HG03108 (cell line): Measurements from ENCODE around the gene ARID1B.
A peak's percentile ranks its signal among the peaks of the same experiment; 100 is the strongest.

ENCODE experiments used
- ATAC-seq: cut with Tn5 transposase; IDR thresholded peaks from one replicate; pipeline ENCODE4 v1.9.1; 2021; ENCODE audit warnings: moderate library complexity; ENCODE audit not compliant: unreplicated experiment

ARID1B gene

DNA sequence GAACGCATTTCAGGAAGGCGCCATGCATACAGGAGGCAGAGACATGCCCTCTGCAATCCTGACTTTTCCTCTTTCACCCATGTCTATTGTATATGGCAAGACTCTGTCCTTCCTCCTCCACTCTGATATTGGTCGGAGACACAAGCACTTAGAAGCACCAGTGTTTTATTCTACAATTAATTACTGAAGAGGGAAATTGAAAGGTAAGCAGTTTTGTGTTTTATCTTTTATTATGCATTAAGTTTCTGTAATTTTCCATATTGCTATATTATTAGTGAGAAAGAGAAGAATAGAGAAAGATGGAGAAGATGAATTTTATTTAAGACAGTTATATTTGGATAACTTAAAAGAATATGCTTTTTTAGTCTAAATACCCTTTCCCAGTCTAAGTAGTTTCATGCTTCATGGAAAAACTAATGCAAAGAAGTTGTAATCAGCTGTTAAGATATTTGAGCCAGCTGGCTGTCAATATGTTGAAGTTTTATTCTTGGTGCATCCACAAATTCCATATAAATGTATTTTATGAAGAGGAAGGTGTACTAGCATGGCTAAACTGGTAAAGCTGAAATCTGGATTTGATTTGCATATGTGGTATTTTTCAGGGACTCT is 13.6 kb downstream of the ARID1B start:
- ATAC-seq: no peak

DNA sequence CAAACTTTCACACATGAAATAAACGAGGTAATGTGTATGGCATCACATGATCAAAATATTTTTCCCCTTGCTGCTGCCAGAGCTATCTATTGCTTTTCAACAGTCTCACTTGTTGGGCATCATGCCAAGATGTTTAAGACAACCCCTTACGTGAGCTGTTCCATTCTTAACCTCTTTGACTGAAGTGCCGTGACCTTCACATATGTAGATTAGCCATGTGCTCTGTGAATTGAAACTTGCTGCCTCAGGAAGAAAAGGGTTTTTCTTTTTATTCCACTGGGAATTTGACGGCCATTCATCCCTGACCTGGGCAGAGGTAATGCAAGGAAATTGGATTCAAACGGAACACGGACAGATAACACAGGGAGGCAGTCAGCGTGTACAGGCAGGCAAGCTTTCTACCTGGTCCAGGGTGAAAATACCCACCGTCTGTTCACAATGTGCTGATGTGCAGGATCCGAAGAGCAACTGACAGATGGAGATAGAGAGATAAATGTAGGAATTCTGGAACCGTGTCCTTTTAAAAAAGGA is 14.2 kb downstream of the ARID1B start:
- peak; percentile 62 for ATAC-seq

DNA sequence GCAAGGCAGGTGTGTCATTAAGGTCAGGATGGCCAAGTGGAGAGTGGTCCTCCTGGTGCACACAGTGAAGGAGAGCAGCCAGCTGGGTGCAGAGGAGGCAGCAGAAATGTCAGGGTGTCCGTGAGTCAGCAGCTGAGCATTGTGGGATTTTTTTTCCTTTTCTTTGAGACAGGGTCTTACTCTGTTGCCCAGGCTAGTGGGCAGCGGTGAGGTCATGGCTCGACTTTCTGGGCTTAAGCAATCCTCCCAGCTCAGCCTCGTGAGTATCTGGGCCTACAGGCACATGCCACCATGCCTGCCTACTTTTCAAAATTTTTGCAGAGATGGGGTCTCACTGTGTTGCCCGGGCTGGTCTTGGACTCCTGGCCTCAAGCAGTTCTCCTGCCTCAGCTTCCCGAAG is 16.0 kb downstream of the ARID1B start:
- no peak for ATAC-seq

DNA sequence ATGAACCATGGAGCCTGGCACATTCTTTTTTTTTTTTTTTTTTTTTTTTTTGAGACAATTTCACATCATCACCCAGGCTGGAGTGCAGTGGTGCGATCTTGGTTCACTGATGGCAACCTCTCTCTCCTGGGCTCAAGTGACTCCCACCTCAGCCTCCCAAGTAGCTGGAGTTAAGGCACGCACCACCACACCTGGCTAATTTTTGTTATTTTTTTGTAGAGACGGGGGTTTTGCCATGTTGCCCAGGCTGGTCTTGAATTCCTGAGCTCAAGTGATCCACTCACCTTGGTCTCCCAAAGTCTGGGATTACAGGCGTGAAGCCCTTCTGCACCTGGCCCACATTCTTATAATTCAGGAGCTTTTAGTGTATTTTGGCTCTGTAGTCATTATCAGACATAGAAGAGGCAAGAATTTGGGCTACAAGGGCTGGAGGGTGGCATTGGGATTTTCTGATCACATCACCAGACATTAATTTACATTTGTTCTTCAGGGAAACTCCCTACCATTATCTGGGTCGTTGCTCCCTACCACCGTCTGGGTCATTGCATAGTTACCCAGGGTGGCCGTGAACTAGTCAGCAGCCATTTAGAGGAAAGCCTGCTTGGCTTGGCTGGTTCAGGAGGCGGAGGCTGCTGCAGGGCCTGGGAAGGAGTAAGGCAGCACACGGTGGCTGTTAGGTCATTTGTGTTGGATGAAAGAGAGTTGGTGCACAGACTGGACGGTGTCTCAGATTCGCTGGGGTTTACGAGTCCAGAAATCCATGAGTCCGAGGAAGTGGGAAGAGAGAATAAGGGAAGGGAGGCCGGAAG is 17.6 kb downstream of the ARID1B start:
- peak; percentile 49 for ATAC-seq

DNA sequence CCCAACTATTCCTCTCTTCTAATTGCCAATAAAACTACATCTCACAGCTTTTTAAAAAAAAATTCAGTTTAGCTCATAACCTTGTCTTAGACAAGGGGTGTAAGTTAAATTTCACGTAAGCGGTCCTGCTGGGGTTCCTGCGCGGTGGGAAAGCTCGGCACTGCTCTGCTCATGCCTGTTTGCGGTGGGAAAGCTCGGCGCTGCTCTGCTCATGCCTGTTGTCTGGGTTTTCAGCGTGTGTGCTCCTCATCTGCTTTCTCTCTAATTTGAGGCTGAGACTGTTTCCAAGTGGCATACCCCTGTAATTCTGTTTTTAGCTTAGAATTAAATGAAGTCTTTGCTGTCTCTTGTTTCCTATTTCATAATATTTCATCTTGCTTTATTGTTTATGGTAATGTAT is 18.6 kb downstream of the ARID1B start:
- ATAC-seq: no peak

DNA sequence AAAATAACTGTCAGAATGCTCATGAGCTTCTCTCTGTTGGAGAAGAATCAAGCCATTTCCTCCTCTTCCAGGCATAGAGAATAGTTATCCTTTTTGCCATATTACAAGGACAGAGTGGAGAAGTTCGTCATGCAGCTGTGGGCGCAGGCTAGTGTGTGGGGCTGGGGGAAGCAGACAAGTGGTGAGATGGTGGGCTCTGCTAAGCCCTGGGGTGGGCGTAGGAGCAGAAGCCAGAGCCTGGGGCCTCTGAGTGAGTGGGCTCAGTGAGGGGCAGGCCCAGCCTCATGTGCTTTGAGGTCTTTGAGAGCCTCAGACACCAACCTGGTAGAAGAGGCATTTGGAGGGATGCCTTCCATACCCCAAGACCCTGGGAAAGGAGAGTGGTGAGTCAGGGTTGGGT is 19.4 kb downstream of the ARID1B start:
- no peak for ATAC-seq

DNA sequence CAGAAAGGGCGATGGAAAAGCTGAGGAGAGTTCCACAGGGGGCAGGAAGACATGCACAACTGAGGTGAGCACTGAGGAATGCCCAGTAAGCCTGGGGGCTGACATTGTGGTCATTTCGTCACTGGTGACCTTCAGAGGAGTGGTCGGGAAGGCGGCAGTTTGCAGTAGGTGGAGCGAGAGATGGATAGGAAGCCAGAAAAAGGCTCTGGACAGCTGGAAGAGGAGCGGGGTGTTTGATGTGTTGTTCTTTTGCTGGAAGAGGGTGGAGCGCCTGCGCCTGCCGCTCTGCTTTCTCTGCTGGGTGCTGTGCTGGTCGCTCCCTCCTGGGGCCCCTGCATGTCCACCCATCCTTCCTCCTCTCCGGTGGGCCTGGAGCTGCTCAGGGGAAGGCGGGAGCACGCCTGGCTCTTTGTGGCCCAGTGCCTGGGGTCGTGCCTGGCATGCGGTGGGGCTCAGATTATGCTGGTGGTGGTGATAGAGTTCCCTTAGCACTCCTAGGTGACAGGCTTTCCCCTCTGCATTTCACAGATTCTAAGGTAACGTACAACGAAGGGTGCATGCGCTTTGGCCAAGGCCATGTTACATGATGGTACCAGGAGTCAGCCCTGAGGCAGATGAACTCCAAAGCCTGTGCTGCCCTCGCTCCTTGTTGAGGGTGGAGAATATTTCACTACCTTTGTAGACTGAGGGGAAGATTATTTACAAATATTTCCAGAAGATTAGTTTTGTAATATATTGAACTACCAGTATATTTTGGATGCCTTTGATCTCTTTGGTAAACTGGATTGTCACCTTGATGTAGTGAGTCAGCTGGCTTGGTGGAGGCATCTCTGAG is 20.9 kb downstream of the ARID1B start:
- no peak for ATAC-seq

DNA sequence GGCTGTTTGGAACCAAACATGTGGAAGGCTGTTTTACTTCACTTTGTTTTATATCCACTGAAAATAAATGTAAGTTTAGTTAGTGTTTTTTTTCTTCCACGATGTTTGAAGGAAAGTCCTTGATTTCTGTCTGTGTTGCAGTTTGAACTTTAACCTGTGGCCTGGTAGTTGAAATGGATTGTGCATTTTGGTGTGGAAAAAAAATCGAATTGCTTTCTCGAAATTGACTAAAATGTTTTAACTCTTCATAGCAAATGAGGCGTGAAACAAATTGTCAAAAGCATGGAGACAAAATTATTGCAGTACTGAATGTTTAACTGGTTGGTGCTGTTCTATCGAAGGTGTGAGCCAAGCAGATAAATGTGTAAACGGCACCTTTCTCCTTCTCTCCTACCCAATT is 24.5 kb downstream of the ARID1B start:
- no peak for ATAC-seq

DNA sequence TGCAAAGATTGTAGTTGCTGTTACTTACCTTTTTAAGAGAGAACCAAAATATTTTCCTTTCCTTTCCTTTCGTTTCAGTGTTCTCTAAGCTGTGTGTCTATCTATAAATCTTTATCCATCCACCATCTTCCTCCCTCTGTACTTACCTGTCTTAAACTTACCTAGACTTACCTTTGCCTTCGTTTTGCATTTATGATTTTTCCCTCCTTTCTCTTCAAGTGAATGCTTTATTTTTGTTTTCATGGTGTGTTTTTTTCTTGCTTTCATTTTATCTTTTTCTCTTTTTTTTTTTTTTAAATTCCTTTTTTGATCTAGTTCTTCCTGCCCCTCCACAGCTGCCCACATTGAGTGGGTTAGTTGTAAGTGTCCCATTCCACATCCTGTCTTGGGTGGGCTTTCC is 26.2 kb downstream of the ARID1B start:
- no peak for ATAC-seq

DNA sequence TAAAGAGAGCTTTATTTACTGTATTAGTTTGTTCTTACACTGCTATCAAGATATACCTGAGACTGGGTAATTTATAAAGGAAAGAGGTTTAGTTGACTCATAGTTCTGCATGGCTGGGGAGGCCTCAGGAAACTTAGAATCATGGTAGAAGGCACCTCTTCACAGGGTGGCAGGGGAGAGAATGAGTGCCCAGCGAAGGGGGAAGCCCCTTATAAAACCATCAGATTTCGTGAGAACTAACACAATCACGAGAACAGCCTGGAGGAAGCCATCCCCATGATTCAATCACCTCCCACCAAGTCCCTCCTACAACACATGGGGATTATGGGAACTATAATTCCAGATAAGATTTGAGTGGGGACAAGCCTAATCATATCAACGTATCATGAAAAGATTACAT is 27.2 kb downstream of the ARID1B start:
- ATAC-seq: no peak

DNA sequence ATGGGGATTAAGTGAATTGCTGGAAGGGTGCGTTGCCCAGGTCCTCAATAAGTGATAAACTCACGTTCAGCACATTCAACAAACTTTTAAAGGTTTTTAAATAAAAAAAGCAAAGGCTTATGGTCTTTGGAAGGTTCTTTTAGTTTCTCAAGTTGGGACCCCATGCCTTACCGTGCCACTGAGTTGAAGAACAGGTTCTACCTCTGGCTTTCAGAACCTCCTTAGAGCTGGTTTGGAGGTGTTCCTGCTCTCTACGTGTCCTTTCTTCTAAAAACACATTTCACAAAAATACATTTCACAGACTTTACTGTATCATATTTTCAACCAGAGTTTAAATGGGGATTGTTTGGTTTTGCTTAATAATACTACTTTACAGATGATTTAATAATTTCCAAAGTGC is 29.0 kb downstream of the ARID1B start:
- no peak for ATAC-seq

DNA sequence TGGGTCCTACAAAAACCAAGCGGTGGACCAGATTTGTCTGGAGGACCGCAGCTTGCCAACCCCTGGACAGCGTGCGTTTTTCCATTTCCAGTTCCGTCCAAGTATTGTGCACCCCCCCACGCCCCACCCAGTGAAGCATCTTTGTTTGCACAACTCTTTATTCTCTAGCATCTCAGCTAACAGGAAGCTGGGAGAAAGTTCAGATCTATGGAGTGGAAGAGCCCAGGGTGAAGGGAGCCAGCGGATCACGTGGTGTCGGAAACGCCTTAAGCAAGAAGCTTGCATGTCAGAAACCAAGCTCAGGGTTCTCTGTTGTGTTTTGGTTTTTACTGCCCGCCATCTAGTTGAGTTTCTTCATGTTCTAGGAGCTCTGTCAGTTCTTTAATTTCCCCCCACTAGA is 29.9 kb downstream of the ARID1B start:
- no peak for ATAC-seq

DNA sequence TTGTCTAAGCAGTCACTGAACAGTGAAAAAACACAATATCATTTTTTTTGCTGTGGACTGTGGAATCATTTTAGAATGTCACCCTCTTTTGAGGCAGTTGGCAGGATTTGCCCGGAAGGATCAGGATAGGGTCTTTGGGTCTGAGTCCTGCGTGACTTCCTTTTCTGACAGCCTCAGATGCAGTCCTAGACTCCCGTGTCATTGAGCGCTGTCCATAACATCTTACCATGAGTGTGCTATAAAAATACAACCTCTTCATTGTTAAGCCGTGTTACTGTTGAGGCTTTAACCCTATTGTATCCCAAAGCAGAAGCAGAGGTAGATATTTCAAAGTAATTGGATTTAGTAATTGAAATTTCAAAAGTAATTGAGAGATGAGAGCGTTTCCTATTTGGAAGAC is 30.6 kb downstream of the ARID1B start:
- ATAC-seq: no peak

DNA sequence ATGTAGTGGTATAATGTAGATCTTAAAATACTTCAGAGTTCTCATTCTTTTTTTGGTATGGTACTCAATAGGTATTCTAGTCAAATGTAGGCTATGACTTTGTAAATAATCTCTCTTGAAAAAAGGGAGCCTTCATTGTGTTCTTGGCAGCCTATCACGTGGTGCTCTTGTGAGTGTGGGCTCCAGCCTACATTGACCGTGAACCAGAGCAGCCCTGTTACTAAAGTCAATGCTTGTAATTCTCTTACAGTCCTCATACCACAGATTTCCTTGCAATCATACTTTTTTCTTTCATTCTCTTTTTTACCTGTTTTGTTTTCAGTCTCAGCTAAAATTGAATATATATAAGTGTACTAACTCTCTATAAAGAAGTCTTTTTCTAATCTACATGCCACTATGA is 31.1 kb downstream of the ARID1B start:
- ATAC-seq: no peak

DNA sequence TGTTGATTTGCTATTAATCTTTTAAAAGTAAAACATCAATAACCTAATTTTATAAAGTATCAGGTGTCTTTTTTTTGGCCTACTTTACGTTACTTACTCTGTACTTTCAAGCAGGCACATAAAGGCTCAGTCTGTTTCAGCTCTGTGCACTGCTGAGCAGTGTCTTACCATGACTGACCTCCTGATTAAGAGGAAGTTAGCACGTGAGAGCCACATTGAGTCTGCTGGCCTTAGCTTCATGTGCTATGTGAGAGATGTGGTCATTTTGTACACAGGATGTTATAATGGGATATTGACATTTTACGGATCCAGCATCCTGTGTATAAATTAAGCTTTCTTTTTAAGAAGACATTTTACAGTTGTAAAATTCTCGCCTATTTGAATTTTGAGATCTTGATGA is 31.9 kb downstream of the ARID1B start:
- ATAC-seq: peak; percentile 91

DNA sequence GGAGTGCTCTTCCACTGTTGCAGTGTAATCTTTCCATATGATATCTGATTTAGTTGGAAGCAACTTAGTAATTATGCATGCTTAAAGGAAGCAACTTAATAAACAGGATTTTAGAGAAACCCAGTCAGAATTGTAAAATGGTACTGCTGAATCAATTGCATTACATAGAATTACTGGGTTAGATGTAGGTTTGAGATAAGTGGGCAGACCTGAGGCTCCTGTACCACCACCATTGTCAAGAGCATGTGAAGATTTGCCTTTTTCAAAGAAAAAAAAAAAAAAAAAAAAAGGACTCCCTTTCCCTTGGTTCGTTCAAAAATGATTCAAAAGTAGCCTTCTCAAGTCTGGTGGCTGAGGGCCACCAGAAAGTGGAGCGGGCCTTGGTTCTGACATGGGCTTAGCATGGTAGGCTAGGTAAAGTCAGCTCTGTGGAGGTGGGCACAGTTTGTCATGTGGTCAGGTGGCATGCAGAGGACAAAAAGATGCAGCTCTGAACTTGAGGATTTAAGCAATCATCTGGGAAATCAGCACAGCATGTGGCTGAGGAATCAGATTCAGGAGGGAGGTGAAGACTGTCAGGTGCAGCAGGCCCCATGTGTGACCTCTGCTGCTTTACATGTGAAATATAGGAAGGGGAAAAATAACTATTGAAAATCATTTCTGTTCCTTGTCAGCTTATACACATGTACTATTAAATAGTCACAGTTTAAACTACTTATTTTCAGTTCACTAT is 32.4 kb downstream of the ARID1B start:
- no peak for ATAC-seq

DNA sequence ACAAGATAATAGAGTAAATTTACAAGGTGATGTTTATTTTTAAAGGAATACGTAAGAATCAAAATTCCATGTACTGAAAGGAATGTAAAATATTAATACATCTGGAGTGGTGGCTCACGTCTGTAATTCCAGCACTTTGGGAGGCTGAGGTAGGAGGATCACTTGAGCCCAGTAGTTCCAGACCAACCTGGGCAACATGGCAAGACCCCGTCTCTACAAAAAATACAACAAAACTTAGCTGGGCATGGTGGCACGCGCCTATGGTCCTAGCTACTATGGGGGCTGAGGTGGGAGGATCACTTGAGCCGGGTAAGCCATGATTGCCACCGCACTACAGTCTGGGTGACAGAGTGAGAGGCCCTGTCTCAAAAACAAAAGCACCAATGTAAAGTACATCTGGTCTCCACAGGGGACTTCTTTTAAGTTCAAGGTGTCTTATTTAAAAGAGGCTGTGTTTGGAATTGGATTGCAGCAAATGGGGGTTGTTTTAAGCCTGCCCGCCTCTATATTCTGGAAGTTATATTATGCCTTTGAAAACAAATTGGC is 36.9 kb downstream of the ARID1B start:
- no peak for ATAC-seq

DNA sequence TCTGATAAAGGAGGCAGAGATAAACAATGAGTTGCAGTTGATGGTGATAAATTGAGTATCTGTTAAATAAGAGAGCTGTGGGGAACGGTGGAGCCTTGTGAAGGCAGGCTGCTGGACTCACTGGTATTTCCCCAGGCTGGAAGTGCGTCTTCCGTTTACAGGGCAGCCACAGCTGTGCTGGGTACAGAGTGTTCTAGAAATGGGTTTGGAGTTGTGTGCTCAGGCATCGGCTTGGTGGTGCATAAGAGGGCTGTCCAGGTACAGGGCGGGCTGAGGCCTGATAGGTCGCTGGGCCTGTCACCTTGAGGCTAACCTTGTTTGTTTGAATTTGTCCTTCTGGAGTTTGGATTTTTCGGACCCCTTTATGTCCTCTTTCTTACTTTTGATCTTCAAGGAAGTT is 39.3 kb downstream of the ARID1B start:
- no peak for ATAC-seq

DNA sequence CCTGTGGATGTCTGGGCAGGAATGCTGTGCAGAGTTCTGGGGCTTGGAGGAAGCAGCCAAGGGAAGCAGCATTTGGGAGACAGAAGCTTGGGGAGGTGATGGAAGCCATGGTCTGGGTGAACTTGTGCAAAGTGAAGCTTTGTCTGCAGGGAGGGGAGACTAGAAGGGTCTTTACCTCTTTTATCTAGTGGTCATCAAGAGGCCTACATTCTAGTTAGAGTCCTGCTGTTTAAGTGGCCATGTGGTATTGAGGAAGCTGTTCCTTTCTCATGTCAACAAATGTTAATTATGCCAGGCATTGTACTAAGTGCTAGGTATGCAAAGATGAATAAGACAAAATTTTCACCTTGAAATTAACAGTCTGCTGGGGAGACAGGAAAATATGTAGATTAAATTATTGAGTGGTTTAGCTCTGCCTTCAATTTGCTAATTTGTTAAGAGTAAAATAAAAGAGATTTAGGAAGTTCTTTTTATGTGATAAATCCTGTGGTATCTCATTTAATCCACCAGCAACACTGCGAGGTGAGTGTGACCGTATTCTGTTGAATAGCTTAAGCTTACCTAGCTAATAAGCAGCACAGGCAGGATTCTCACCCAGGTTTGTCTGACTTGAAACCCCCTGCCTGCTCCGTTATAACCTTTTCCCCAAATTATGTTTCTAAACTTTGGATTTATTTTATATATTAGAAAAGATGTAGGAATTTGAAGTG is 43.1 kb downstream of the ARID1B start:
- no peak for ATAC-seq

DNA sequence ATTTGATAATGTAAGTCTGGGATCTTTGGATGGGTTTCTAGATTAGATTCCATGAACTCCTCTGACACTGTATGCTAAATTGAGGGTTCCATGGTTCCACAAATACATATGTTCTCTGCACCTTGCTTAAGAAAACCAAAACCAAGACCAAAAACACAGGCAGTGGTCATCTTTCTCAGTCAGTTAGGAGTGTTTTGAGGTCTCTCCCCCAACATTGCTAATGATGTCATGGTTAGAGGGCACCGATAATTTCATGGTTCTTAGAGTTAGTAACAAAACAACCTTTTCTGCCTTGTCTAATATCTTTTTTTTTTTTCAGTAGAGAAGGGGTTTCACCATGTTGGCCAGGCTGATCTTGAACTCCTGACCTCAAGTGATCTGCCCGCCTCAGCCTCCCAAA is 44.5 kb downstream of the ARID1B start:
- ATAC-seq: no peak
